Right lobe of liver (tissue), 6 donors: ENCODE results near the gene BICRA. TPM values are rescaled to one million over a fixed set of nuclear protein-coding genes. Genes with fewer than 3 reads are reported as not detected.
A peak's percentile ranks its signal among the peaks of the same experiment; 100 is the strongest.

Experiments
- ATAC-seq, 4 donors: fragments of 200-7000 bp; cut with Tn5 transposase; one replicate each; pipeline ENCODE4 v1.9.1; 2020; ENCODE audit warnings: mild to moderate bottlenecking in 4 of 4, moderate library complexity in 4 of 4
- DNase-seq, 3 donors: peaks; one replicate each; pipeline ENCODE4 v3.0.0-alpha.2; 2020
- H3K27ac ChIP-seq, 3 donors: fragments of 200-600 bp; one replicate each; pipeline ENCODE4 v1.8.0; 2022
- H3K27me3 ChIP-seq, 2 donors: fragments of 200-600 bp; one replicate each; pipeline ENCODE4 v1.8.0; 2022
- H3K36me3 ChIP-seq, 4 donors: fragments of 200-600 bp; sonication (generic) in 1 of 4; one replicate each; pipeline versions ENCODE4 v1.5.1 to v1.8.0; 2017 to 2022; ENCODE audit warnings: control low read depth in 1 of 4
- H3K4me1 ChIP-seq, 4 donors: fragments of 200-600 bp; sonication (generic) in 1 of 4; one replicate each; pipeline versions ENCODE4 v1.5.1 to v1.8.0; 2017 to 2022; ENCODE audit warnings: control low read depth in 1 of 4
- H3K4me3 ChIP-seq, 3 donors: fragments of 200-600 bp; one replicate each; pipeline ENCODE4 v1.8.0; 2022
- H3K9me3 ChIP-seq, 4 donors: fragments of 200-600 bp; sonication (generic) in 1 of 4; one replicate each; pipeline versions ENCODE4 v1.5.1 to v1.8.0; 2017 to 2022; ENCODE audit warnings: control low read depth in 1 of 4
- POLR2A ChIP-seq: fragments of 450-650 bp; IDR thresholded peaks from one replicate; pipeline ENCODE4 v1.6.1; 2017; ENCODE audit warnings: antibody characterized with exemption, mild to moderate bottlenecking
- WGBS: methylation state at CpG from one replicate; pipeline ENCODE4 v1.1.6; 2018; ENCODE audit warnings: low coverage, low lambda C conversion rate; ENCODE audit not compliant: insufficient coverage; ENCODE audit errors: missing lambda C conversion rate; 5-methylcytosine and 5-hydroxymethylcytosine counted together
- intact Hi-C, 2 donors: fragments of 100-400 bp; cut with DNase I; formaldehyde crosslinking; loops; one replicate each; pipeline versions ENCODE4 v1.11.2 to v1.14.1; 2022
- total RNA-seq, 6 experiments: library from RNA; depleted of rRNA in 2 of 6; stranded (reverse); fragments of >200 nt in 2 of 6; fragmentation: NEBNext Ultra II Directional in 3 of 6; extraction: Animal tissue kit (Norgen Biotek cat#: 25700) in 3 of 6; gene quantifications; one replicate each; pipeline versions ENCODE4 v1.1.0 to v1.2.4, GENCODE V29; 2016 to 2023
- TF ChIP-seq, protein P1 (sequence below), 4 donors: fragments of 200-600 bp in 3 of 4; fragments of 450-650 bp in 1 of 4; IDR thresholded peaks; one replicate each; pipeline versions ENCODE4 v1.5.1 to v1.8.0; 2016 to 2022; ENCODE audit warnings: antibody characterized with exemption in 4 of 4, mild to moderate bottlenecking in 2 of 4
- donor health status: DM: no; HTN: yes; CAD: no.
- donor health status: DM: no; HTN: no; CAD: no.
- donor health status: DM: no; HTN: no; CAD: no.
- donor health status: DM: no; HTN: yes; CAD: no.
- donor health status: DM: no; HTN: yes; CAD: no.

The BICRA gene
- total RNA-seq, 6 experiments from 2014 or later, result 3.7 to 7.3 (median 6.4) TPM

DNA sequence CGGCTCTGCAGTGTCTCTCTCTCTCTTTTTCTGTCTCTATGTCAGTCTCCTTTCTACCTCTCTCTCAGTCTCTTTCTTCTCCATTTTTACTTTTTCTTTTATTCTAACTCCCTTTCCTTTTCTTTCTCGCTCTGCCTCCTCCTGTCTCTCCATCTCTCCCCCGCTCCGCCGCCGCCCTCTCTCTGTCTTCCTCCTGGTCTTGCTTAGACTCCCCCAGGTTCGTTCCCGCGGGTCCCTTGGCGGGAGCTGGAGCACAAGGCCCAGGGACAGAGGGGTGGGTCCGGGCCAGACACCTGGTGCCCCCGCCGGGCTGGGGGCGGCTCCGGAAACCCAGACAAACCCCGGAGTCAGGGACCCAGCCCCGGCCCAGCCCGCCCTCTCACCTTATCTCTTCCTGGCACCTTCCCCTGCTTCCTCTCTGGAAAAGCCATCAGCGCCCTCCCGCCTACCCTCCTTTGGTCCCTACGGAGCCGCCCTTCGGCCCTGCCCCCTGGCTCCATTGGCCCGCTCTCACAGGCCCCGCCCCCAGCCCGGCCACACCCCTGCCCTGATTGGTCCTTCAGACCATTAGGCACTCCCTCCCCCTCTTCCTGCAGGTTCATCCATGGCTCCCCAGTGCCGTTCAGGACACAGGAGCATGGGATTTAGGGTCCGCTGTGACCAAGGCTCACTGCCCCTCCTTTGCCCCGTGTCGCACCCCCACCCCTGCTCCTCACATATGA lies 121.0 kb downstream of the BICRA start:
- 24% methylated on average over 29 of the region's 30 CpGs for WGBS
- Histone ChIP-seq H3K9me3 (no peaks in the 10 kb centered on the region), H3K27ac (no peak overlapping the region), H3K4me1 (peaks cover 0 to 7% (median 2%) of the 10 kb centered on the region in 4 donors), H3K27me3 (no peaks in the 10 kb centered on the region), H3K36me3 (no peaks in the 10 kb centered on the region), H3K4me3 (no peak overlapping the region)
- DNase-seq (peak in 2 of 3 donors; percentile 66 to 75), ATAC-seq (peak; percentile 77 to 83 (median 80))
- TF ChIP-seq, protein P1, sequence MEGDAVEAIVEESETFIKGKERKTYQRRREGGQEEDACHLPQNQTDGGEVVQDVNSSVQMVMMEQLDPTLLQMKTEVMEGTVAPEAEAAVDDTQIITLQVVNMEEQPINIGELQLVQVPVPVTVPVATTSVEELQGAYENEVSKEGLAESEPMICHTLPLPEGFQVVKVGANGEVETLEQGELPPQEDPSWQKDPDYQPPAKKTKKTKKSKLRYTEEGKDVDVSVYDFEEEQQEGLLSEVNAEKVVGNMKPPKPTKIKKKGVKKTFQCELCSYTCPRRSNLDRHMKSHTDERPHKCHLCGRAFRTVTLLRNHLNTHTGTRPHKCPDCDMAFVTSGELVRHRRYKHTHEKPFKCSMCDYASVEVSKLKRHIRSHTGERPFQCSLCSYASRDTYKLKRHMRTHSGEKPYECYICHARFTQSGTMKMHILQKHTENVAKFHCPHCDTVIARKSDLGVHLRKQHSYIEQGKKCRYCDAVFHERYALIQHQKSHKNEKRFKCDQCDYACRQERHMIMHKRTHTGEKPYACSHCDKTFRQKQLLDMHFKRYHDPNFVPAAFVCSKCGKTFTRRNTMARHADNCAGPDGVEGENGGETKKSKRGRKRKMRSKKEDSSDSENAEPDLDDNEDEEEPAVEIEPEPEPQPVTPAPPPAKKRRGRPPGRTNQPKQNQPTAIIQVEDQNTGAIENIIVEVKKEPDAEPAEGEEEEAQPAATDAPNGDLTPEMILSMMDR (IDR thresholded peaks at IDR 0.05), result no peak
- TF ChIP-seq POLR2A, result no peak
- intact Hi-C loops, result no loop called here

DNA sequence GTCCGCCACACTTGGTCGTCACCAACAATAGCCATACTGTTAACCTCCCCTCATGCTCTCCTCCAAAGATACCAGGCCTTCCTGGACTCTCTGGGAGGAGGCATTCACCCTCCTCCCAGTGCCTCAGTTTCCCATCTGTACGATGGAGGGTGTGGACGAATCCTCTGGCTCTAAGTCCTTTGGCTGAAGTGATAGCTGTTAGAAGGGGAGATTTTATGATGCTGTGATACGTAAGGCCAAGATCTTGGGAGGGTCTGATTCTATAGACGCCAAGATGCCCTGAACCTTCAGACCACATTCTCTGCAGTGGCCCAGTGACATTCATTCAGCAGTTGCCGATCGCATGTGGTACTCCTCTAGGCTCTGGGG lies 121.6 kb downstream of the BICRA start:
- no peaks in the 10 kb centered on the region for H3K36me3 ChIP-seq
- DNase-seq, result no peak
- H3K9me3 ChIP-seq, result no peaks in the 10 kb centered on the region
- ATAC-seq, result no peak
- no peak for TF ChIP-seq POLR2A
- TF ChIP-seq, protein P1 (IDR thresholded peaks at IDR 0.05), result no peak
- intact Hi-C loops, result no loop called here
- peaks cover 0 to 7% (median 2%) of the 10 kb centered on the region in 4 donors for H3K4me1 ChIP-seq
- 89% methylated on average over 5 of the region's 8 CpGs for WGBS
- no peaks in the 10 kb centered on the region for H3K27me3 ChIP-seq
- no peak overlapping the region for H3K27ac ChIP-seq
- H3K4me3 ChIP-seq, result no peak overlapping the region

DNA sequence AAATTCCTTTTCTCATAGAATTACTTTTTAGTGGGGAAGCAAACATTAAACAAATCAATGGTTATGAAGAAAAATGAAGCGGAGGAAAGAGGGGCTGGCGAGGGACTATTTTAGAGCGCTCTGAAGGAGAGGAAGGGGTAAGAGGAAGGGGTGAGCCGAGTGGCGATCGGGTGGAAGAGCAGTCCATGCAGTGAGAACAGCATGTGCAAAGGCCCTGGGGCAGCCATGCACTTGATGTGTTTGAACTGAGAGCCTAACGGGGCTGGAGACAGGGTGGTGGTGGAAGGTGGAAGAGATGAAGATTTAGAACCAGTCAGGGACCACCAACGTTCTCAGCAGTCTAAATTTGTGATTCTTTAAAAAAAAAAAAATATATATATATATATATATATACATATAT lies 122.0 kb downstream of the BICRA start:
- ATAC-seq, result no peak
- Histone ChIP-seq H3K36me3 (no peaks in the 10 kb centered on the region), H3K27me3 (no peaks in the 10 kb centered on the region), H3K9me3 (no peaks in the 10 kb centered on the region), H3K4me3 (no peak overlapping the region), H3K4me1 (peaks cover 0 to 7% (median 2%) of the 10 kb centered on the region in 4 donors), H3K27ac (no peak overlapping the region)
- intact Hi-C loops, result no loop called here
- WGBS, result 87% methylated on average over 7 of the region's 8 CpGs
- no peak for DNase-seq
- no peak for TF ChIP-seq POLR2A
- TF ChIP-seq, protein P1 (IDR thresholded peaks at IDR 0.05), result no peak

DNA sequence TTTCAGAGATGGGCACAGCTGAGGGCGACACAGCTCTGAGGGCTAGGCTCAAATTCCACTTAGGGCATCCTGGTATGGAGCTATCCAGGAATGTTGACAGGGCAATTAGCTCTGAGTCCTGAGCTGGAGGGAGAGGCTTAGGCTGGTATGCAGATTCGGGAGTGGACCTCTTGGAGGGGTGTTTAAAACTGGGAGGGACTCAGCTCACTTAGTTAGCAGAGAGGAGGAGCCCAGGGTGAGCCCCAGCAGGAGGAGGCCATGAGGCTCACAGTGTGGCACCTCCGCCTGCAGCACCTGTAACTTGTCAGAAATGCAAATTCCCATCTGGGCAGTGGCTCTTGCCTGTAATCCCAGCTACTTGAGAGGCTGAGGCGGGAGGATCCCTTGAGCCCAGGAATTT lies 126.2 kb downstream of the BICRA start:
- no peak for TF ChIP-seq POLR2A
- TF ChIP-seq, protein P1 (IDR thresholded peaks at IDR 0.05), result no peak
- H3K27me3 ChIP-seq, result no peaks in the 10 kb centered on the region
- ATAC-seq, result no peak
- DNase-seq, result no peak
- H3K4me1 ChIP-seq, result peaks cover 0 to under 1% (median 0%) of the 10 kb centered on the region in 4 donors
- no peak overlapping the region for H3K27ac ChIP-seq
- WGBS, result 70% methylated on average over 2 of the region's 4 CpGs
- no peaks in the 10 kb centered on the region for H3K9me3 ChIP-seq
- H3K4me3 ChIP-seq, result no peak overlapping the region
- H3K36me3 ChIP-seq, result no peaks in the 10 kb centered on the region
- intact Hi-C loops, result no loop called here
